H9 (cell line): ENCODE data around the gene BCL11B. TPM values are rescaled to one million over a fixed set of nuclear protein-coding genes. Genes with fewer than 3 reads are reported as not detected.

Experiments
- DNase-seq: peaks from one replicate; pipeline ENCODE4 v3.0.0-alpha.2; 2017
- H2AFZ ChIP-seq: one replicate; pipeline ENCODE4 v1.6.1; 2013; ENCODE audit warnings: mild to moderate bottlenecking, low read length, control low read depth, moderate library complexity
- H2AK5ac ChIP-seq: 2 replicates; pipeline ENCODE4 v1.6.1; 2013; ENCODE audit warnings: low read length, control low read depth, mixed read lengths; ENCODE audit not compliant: insufficient read length
- H2BK120ac ChIP-seq: one replicate; pipeline ENCODE4 v1.6.1; 2013; ENCODE audit warnings: low read depth, mild to moderate bottlenecking, low read length, control low read depth, inconsistent platforms; ENCODE audit not compliant: poor library complexity, severe bottlenecking
- H2BK12ac ChIP-seq: 2 replicates; pipeline ENCODE4 v1.6.1; 2013; ENCODE audit warnings: low read length, control low read depth, mixed read lengths, low read depth; ENCODE audit not compliant: insufficient read length
- H2BK15ac ChIP-seq: 2 replicates; pipeline ENCODE4 v1.6.1; 2013; ENCODE audit warnings: low read depth, low read length, control low read depth
- H2BK20ac ChIP-seq: one replicate; pipeline ENCODE4 v1.6.1; 2013; ENCODE audit warnings: low read depth, mild to moderate bottlenecking, low read length, control low read depth, inconsistent platforms; ENCODE audit not compliant: poor library complexity, severe bottlenecking
- H2BK5ac ChIP-seq: 2 replicates; pipeline ENCODE4 v1.6.1; 2013; ENCODE audit warnings: low read length, control low read depth, mixed read lengths; ENCODE audit not compliant: insufficient read length
- H3K14ac ChIP-seq: 2 replicates; pipeline ENCODE4 v1.6.1; 2013; ENCODE audit warnings: low read length, control low read depth; ENCODE audit not compliant: insufficient read depth
- H3K18ac ChIP-seq: 2 replicates; pipeline ENCODE4 v1.6.1; 2013; ENCODE audit warnings: low read depth, mild to moderate bottlenecking, mixed read lengths, low read length, control low read depth; ENCODE audit not compliant: insufficient read length
- H3K23ac ChIP-seq: 2 replicates; pipeline ENCODE4 v1.6.1; 2013; ENCODE audit warnings: low read length, control low read depth, mixed read lengths, low read depth; ENCODE audit not compliant: insufficient read length
- H3K23me2 ChIP-seq: 2 replicates; pipeline ENCODE4 v1.6.1; 2013; ENCODE audit warnings: low read depth, mild to moderate bottlenecking, mixed read lengths, low read length, control low read depth; ENCODE audit not compliant: insufficient read length, poor library complexity, severe bottlenecking
- H3K27ac ChIP-seq: 2 replicates; pipeline ENCODE4 v1.5.1; 2013; ENCODE audit warnings: low read length, control low read depth, mixed read lengths, low read depth; ENCODE audit not compliant: insufficient read length
- H3K27me3 ChIP-seq: 2 replicates; pipeline ENCODE4 v1.6.1; 2013; ENCODE audit warnings: low read length, control low read depth, inconsistent platforms; ENCODE audit not compliant: insufficient read depth
- H3K4ac ChIP-seq: 2 replicates; pipeline ENCODE4 v1.6.1; 2013; ENCODE audit warnings: low read depth, mild to moderate bottlenecking, control low read depth, inconsistent platforms, low read length, moderate library complexity
- H3K4me1 ChIP-seq: 2 replicates; pipeline ENCODE4 v1.6.1; 2013; ENCODE audit warnings: low read length, control low read depth, inconsistent platforms; ENCODE audit not compliant: insufficient read depth
- H3K4me2 ChIP-seq: 2 replicates; pipeline ENCODE4 v1.6.1; 2013; ENCODE audit warnings: low read length, control low read depth, mixed read lengths; ENCODE audit not compliant: insufficient read length, insufficient read depth
- H3K56ac ChIP-seq: 2 replicates; pipeline ENCODE4 v1.6.1; 2013; ENCODE audit warnings: low read depth, mild to moderate bottlenecking, mixed read lengths, low read length, control low read depth; ENCODE audit not compliant: insufficient read length
- H3K79me1 ChIP-seq: 2 replicates; pipeline ENCODE4 v1.6.1; 2013; ENCODE audit warnings: low read depth, mild to moderate bottlenecking, moderate library complexity, low read length, control low read depth, inconsistent platforms; ENCODE audit not compliant: insufficient read depth, poor library complexity, severe bottlenecking
- H3K79me2 ChIP-seq: 2 replicates; pipeline ENCODE4 v1.6.1; 2013; ENCODE audit warnings: low read length, control low read depth, inconsistent platforms; ENCODE audit not compliant: insufficient read depth
- H3K9ac ChIP-seq: 2 replicates; pipeline ENCODE4 v1.6.1; 2013; ENCODE audit warnings: low read length, control low read depth, mixed read lengths; ENCODE audit not compliant: insufficient read length; ENCODE audit errors: extremely low read depth
- H3K9me3 ChIP-seq: one replicate; pipeline ENCODE4 v1.6.1; 2013; ENCODE audit warnings: low read depth, low read length, inconsistent platforms; ENCODE audit not compliant: control insufficient read depth
- H3T11ph ChIP-seq: one replicate; pipeline ENCODE4 v1.6.1; 2013; ENCODE audit warnings: mild to moderate bottlenecking, low read length, control low read depth, inconsistent platforms
- H4K20me1 ChIP-seq: one replicate; pipeline ENCODE4 v1.6.1; 2013; ENCODE audit not compliant: control insufficient read depth, insufficient read length, insufficient read depth
- H4K5ac ChIP-seq: 2 replicates; pipeline ENCODE4 v1.6.1; 2013; ENCODE audit warnings: low read depth, mild to moderate bottlenecking, mixed read lengths, low read length, control low read depth; ENCODE audit not compliant: insufficient read length
- H4K8ac ChIP-seq: replicated peaks from 2 replicates; pipeline ENCODE4 v1.6.1; 2013; ENCODE audit warnings: low read length, control low read depth, mixed read lengths, low read depth; ENCODE audit not compliant: insufficient read length
- H4K91ac ChIP-seq: 2 replicates; pipeline ENCODE4 v1.6.1; 2013; ENCODE audit warnings: low read depth, mild to moderate bottlenecking, moderate library complexity, mixed read lengths, low read length, control low read depth; ENCODE audit not compliant: insufficient read length
- H3K27ac Mint-ChIP-seq, 3 experiments: 2 replicates in 2 of 3; 3 replicates in 1 of 3; pipeline ENCODE4 v1.8.0; 2020 to 2021; ENCODE audit warnings: mixed read lengths in 3 of 3, mild to moderate bottlenecking in 1 of 3, moderate library complexity in 1 of 3
- H3K27me3 Mint-ChIP-seq: 2 replicates; pipeline ENCODE4 v1.8.0; 2021; ENCODE audit warnings: low read depth, mild to moderate bottlenecking, moderate library complexity, mixed read lengths
- H3K36me3 Mint-ChIP-seq, 3 experiments: 2 replicates in 2 of 3; 3 replicates in 1 of 3; pipeline ENCODE4 v1.8.0; 2020 to 2021; ENCODE audit warnings: low read depth in 3 of 3, mixed read lengths in 3 of 3; ENCODE audit not compliant: insufficient read depth in 1 of 3
- H3K4me1 Mint-ChIP-seq, 2 experiments: 2 replicates each; pipeline ENCODE4 v1.8.0; 2020; ENCODE audit warnings: mixed read lengths in 2 of 2
- H3K4me3 Mint-ChIP-seq, 2 experiments: 2 replicates in 1 of 2; 3 replicates in 1 of 2; pipeline ENCODE4 v1.8.0; 2020 to 2021; ENCODE audit warnings: mild to moderate bottlenecking in 2 of 2, mixed read lengths in 2 of 2, moderate library complexity in 1 of 2
- H3K9me3 Mint-ChIP-seq, 2 experiments: 2 replicates in 1 of 2; 3 replicates in 1 of 2; pipeline ENCODE4 v1.8.0; 2020; ENCODE audit warnings: mild to moderate bottlenecking in 2 of 2, mixed read lengths in 2 of 2, moderate library complexity in 1 of 2
- WGBS: extraction: QIAGEN DNeasy Blood & Tissue Kit; methylation state at CpG from one replicate; pipeline ENCODE4 v1.1.7; 2013; ENCODE audit warnings: missing lambda C conversion rate, low lambda C conversion rate, mixed read lengths; ENCODE audit not compliant: insufficient read length; ENCODE audit errors: extremely low coverage; 5-methylcytosine and 5-hydroxymethylcytosine counted together
- total RNA-seq: library from RNA; stranded (reverse); gene quantifications from 2 replicates; pipeline ENCODE4 v1.2.1, GENCODE V29; 2021
- TF ChIP-seq, protein P1 (sequence below): fragments of 200-600 bp; sonication (generic); conservative IDR thresholded peaks from 3 replicates; pipeline ENCODE4 v1.8.0; 2021; ENCODE audit warnings: antibody characterized with exemption, mild to moderate bottlenecking

The BCL11B gene
- total RNA-seq, 1 experiment from 2014 or later, result 4.9 TPM

GRCh38 chr14:99133636-99134515 lies 138.1 kb downstream of the BCL11B start:
- no peak overlapping the region for H2AK5ac ChIP-seq
- H3T11ph ChIP-seq, result no peak overlapping the region
- no peaks in the 10 kb centered on the region for H3K9me3 ChIP-seq
- no peak overlapping the region for H4K91ac ChIP-seq
- peak; percentile 30 for DNase-seq
- no peak overlapping the region for H4K8ac ChIP-seq
- no peak overlapping the region for H3K4ac ChIP-seq
- no peak overlapping the region for H3K4me2 ChIP-seq
- no peak overlapping the region for H3K14ac ChIP-seq
- Mint-ChIP-seq H3K4me3 (no peak overlapping the region), H3K9me3 (no peaks in the 10 kb centered on the region), H3K4me1 (peaks cover 22 to 26% of the 10 kb centered on the region in 2 experiments), H3K27ac (peak overlapping the region in 1 of 3 experiments; percentile 95; a peak in 3 of 7 replicates), H3K36me3 (no peaks in the 10 kb centered on the region; a peak in 1 of 7 replicates), H3K27me3 (peaks cover 2% of the 10 kb centered on the region)
- no peak overlapping the region for H2BK20ac ChIP-seq
- H2BK15ac ChIP-seq, result no peak overlapping the region
- no peaks in the 10 kb centered on the region for H3K23me2 ChIP-seq
- no CpG with 5 or more reads among the region's 16 CpGs for WGBS
- no peaks in the 10 kb centered on the region for H3K27me3 ChIP-seq
- no peak overlapping the region for H3K56ac ChIP-seq
- H3K18ac ChIP-seq, result no peak overlapping the region
- H2AFZ ChIP-seq, result no peak overlapping the region
- no peak overlapping the region for H3K23ac ChIP-seq
- TF ChIP-seq, protein P1, sequence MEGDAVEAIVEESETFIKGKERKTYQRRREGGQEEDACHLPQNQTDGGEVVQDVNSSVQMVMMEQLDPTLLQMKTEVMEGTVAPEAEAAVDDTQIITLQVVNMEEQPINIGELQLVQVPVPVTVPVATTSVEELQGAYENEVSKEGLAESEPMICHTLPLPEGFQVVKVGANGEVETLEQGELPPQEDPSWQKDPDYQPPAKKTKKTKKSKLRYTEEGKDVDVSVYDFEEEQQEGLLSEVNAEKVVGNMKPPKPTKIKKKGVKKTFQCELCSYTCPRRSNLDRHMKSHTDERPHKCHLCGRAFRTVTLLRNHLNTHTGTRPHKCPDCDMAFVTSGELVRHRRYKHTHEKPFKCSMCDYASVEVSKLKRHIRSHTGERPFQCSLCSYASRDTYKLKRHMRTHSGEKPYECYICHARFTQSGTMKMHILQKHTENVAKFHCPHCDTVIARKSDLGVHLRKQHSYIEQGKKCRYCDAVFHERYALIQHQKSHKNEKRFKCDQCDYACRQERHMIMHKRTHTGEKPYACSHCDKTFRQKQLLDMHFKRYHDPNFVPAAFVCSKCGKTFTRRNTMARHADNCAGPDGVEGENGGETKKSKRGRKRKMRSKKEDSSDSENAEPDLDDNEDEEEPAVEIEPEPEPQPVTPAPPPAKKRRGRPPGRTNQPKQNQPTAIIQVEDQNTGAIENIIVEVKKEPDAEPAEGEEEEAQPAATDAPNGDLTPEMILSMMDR, result no peak
- H2BK5ac ChIP-seq, result no peak overlapping the region
- H3K79me2 ChIP-seq, result no peaks in the 10 kb centered on the region
- no peak overlapping the region for H3K27ac ChIP-seq
- no peak overlapping the region for H2BK120ac ChIP-seq
- no peak overlapping the region for H2BK12ac ChIP-seq
- H3K4me1 ChIP-seq, result no peaks in the 10 kb centered on the region
- H3K9ac ChIP-seq, result no peak overlapping the region
- no peak overlapping the region for H4K5ac ChIP-seq
- no peaks in the 10 kb centered on the region for H3K79me1 ChIP-seq
- no peaks in the 10 kb centered on the region for H4K20me1 ChIP-seq
